ENCODE data around the gene HOXC9.

HOXC9 gene

DNA sequence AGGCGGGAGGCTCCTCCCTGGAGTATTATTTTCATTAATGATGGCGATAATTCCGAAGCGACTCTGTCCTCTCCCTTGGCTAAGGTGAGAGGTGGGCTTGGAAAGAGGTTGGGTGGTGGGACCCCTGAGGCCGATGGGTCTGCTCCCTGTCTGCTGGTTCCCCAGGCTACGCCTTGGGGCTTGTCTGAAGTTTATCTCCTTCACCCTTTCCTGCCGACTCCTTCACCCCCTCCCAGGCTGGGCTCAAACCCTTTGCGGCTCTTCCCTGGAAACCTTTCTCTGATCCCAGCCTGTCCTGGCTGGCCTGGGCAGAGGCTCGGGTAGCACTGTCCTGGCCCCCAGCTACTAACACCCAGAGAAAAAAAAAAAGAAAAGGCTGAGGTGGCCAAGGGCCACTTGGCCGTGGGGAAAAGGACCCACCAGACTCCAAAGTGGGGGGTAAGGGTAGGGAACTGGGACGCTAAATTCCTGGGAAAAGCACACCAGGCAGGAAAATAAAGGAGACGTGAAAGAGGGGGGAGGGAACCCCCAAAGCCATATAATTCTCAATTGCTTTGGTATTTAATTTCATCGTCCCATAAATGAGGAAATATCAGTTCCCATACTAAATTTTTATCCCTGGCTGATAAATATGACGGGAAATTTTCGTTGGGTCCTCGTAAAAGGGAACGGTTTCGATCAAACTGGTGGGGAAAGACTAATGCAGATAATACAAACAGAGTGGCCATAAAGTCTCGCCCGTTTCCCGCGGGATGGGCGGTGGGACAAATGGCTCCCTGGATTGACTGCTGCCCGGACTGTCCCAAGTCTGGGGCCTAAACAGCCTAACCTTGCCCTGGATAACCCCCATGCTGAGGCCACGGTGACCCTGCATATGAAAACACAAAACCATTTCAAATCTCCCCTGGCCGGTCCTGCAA, 17.1 kb upstream of the HOXC9 start:
- Histone ChIP-seq H3K27ac (peak overlapping the region; percentile 93 to 98), H3K4me3 (peak overlapping the region; percentile 64 to 84), H3K9me3 (no peaks in the 10 kb centered on the region), H3K36me3 (no peaks in the 10 kb centered on the region), H3K4me1 (peaks cover 0 to 52% (median 32%) of the 10 kb centered on the region in 4 donors), H3K27me3 (no peaks in the 10 kb centered on the region)
- intact Hi-C loops (cut with DNase I; ENCODE audit: low total_unique reads), result loop anchor here (5.0 kb wide), 1 partner anchor 219 kb away; no protein-coding TSS in a partner anchor
- TF ChIP-seq, protein P1, sequence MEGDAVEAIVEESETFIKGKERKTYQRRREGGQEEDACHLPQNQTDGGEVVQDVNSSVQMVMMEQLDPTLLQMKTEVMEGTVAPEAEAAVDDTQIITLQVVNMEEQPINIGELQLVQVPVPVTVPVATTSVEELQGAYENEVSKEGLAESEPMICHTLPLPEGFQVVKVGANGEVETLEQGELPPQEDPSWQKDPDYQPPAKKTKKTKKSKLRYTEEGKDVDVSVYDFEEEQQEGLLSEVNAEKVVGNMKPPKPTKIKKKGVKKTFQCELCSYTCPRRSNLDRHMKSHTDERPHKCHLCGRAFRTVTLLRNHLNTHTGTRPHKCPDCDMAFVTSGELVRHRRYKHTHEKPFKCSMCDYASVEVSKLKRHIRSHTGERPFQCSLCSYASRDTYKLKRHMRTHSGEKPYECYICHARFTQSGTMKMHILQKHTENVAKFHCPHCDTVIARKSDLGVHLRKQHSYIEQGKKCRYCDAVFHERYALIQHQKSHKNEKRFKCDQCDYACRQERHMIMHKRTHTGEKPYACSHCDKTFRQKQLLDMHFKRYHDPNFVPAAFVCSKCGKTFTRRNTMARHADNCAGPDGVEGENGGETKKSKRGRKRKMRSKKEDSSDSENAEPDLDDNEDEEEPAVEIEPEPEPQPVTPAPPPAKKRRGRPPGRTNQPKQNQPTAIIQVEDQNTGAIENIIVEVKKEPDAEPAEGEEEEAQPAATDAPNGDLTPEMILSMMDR (IDR thresholded peaks at IDR 0.05), result no peak
- DNase-seq, result no peak

DNA sequence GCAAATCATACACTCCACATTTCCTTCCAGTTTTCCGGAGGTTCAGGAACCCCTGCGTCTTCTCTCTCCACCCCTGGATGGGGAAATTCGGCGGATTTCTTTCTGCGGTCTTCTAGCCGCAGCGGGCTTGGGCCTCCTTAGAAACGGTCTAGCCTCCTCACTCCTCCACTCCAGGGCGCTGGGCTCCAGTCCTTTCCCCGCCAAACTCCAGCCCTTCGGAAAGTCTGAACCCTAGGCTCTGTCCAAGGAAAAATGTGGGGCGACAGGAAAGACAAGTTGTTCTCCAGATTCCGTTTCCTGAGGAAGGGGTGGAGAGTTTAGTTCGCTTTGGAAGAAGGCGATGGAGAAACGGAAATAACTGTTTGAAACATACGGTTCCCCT, 16.4 kb upstream of the HOXC9 start:
- Histone ChIP-seq H3K27me3 (no peaks in the 10 kb centered on the region), H3K9me3 (no peaks in the 10 kb centered on the region), H3K4me1 (peaks cover 0 to 52% (median 30%) of the 10 kb centered on the region in 4 donors), H3K4me3 (peak overlapping the region; percentile 64 to 84), H3K36me3 (no peaks in the 10 kb centered on the region), H3K27ac (peak overlapping the region; percentile 93 to 98)
- TF ChIP-seq, protein P1 (IDR thresholded peaks at IDR 0.05), result no peak
- intact Hi-C loops (cut with DNase I; ENCODE audit: low total_unique reads), result loop anchor here (5.0 kb wide), 1 partner anchor 219 kb away; no protein-coding TSS in a partner anchor
- no peak for DNase-seq

DNA sequence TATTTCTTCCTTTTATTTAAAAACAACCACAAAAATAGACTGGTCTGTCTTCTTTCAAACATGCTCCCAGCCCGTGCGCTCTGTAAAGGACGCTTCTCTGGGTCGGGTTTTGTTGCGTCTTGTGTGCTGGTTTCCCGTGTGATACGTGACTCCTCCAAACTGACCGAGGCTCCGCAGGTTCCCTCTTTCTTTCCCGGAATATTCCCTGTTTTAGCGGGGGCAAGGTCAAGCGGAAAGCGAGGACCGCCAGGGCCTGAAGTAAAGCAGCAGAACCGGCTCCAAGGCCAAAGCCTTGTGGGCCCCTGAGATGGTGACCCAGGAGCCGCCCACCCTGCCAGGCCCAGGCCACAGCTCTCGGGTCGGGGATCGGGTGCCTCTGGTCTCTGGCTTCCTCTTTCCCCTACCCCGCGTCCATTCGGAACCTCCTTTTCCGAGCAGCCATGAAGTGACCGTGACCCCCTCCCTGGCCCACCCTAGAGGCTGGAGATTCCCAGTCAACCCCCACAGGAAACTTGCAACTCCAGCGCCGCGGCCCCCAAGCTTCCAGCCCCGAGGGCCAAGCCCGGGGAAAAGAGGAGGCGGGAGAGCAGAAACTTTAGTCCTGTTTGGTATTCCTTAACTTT, 15.9 kb upstream of the HOXC9 start:
- TF ChIP-seq, protein P1 (IDR thresholded peaks at IDR 0.05), result no peak
- Histone ChIP-seq H3K36me3 (no peaks in the 10 kb centered on the region), H3K4me3 (peak overlapping the region; percentile 64 to 84), H3K27ac (peak overlapping the region; percentile 93 to 98), H3K27me3 (no peaks in the 10 kb centered on the region), H3K9me3 (no peaks in the 10 kb centered on the region), H3K4me1 (peaks cover 4 to 53% (median 31%) of the 10 kb centered on the region in 4 donors)
- intact Hi-C loops (cut with DNase I; ENCODE audit: low total_unique reads), result loop anchor here (5.0 kb wide), 1 partner anchor 218 kb away; no protein-coding TSS in a partner anchor
- DNase-seq, result no peak

DNA sequence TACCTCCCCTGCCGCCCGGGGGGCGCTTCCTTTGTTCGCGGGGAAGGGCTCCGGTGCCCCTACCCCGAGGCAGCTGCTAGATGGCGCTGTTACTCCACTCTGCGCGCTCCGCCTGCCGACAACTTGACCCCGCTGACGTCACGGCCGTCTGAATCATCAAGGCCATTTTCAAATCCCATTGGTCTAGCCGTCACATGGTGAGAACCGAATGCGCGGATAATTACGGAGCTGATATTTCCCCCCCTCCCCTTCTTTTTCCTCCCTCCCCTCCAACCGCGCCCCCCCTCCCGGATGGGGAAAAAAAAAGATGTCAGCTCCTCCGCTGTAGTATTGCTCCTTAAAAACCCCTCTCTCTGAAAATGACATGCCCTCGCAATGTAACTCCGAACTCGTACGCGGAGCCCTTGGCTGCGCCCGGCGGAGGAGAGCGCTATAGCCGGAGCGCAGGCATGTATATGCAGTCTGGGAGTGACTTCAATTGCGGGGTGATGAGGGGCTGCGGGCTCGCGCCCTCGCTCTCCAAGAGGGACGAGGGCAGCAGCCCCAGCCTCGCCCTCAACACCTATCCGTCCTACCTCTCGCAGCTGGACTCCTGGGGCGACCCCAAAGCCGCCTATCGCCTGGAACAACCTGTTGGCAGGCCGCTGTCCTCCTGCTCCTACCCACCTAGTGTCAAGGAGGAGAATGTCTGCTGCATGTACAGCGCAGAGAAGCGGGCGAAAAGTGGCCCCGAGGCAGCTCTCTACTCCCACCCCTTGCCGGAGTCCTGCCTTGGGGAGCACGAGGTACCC, 14.9 kb upstream of the HOXC9 start, which contains the start of gene HOXC10:
HOXC10 (plus strand) TSS at position 246 of the 791 bp plus-strand sequence; CDS start at position 360, 114 bp downstream.
- no peaks in the 10 kb centered on the region for H3K36me3 ChIP-seq
- H3K27me3 ChIP-seq, result no peaks in the 10 kb centered on the region
- no peaks in the 10 kb centered on the region for H3K9me3 ChIP-seq
- intact Hi-C loops (cut with DNase I; ENCODE audit: low total_unique reads), result loop anchor here (5.0 kb wide), 1 partner anchor 217 kb away; no protein-coding TSS in a partner anchor
- peak within 1 kb of the TSS; percentile 93 to 98 for H3K27ac ChIP-seq
- TF ChIP-seq, protein P1 (IDR thresholded peaks at IDR 0.05), result peak; percentile 77 to 82
- peaks cover 4 to 52% (median 31%) of the 10 kb centered on the region in 4 donors for H3K4me1 ChIP-seq
- H3K4me3 ChIP-seq, result peak within 1 kb of the TSS; percentile 64 to 84
- peak; percentile 97 to 98 for DNase-seq

DNA sequence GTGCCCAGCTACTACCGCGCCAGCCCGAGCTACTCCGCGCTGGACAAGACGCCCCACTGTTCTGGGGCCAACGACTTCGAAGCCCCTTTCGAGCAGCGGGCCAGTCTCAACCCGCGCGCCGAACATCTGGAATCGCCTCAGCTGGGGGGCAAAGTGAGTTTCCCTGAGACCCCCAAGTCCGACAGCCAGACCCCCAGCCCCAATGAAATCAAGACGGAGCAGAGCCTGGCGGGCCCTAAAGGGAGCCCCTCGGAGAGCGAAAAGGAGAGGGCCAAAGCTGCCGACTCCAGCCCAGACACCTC, 14.3 kb upstream of the HOXC9 start:
- H3K27ac ChIP-seq, result peak overlapping the region; percentile 93 to 98
- intact Hi-C loops (cut with DNase I; ENCODE audit: low total_unique reads), result no loop called here
- no peaks in the 10 kb centered on the region for H3K9me3 ChIP-seq
- H3K4me1 ChIP-seq, result peaks cover 4 to 55% (median 33%) of the 10 kb centered on the region in 4 donors
- no peaks in the 10 kb centered on the region for H3K36me3 ChIP-seq
- H3K27me3 ChIP-seq, result no peaks in the 10 kb centered on the region
- peak overlapping the region; percentile 64 to 84 for H3K4me3 ChIP-seq
- TF ChIP-seq, protein P1 (IDR thresholded peaks at IDR 0.05), result no peak
- DNase-seq, result no peak

Data from tibial artery (tissue), 4 donors.